ENCODE results near the gene PSAPL1. TPM values are rescaled to one million over a fixed set of nuclear protein-coding genes. Genes with fewer than 3 reads are reported as not detected.

The PSAPL1 gene
- total and polyA plus RNA-seq, 7 donors: 0.01 TPM; not detected in 6

- Histone ChIP-seq H3K36me3 (no peaks in the 10 kb centered on the region), H3K4me1 (peaks cover 0 to 21% (median 6%) of the 10 kb centered on the region in 4 donors), H3K4me3 (no peak overlapping the region), H3K27ac (no peak overlapping the region), H3K27me3 (no peaks in the 10 kb centered on the region), H3K9me3 (no peaks in the 10 kb centered on the region)
- intact Hi-C loops (cut with DNase I): no loop called here
- no peak for TF ChIP-seq EP300 (IDR thresholded peaks at IDR 0.05)
- no peak for TF ChIP-seq CTCF (IDR thresholded peaks at IDR 0.05)
- no peak for TF ChIP-seq POLR2AphosphoS5 (IDR thresholded peaks at IDR 0.05)
- TF ChIP-seq POLR2A (IDR thresholded peaks at IDR 0.05): no peak
- 79 to 84% methylated on average over 28 of the region's 28 CpGs for WGBS, 2 donors
- DNase-seq: no peak
These were observed 50.5 kb downstream of the PSAPL1 start for GRCh38 chr4:7384003-7384928.

- DNase-seq: no peak
- intact Hi-C loops (cut with DNase I): no loop called here
These were observed 51.5 kb downstream of the PSAPL1 start for GRCh38 chr4:7383266-7383665.

GRCh38 chr4:7382634-7383014, 52.1 kb downstream of the PSAPL1 start:
- Histone ChIP-seq H3K36me3 (no peaks in the 10 kb centered on the region), H3K27me3 (no peaks in the 10 kb centered on the region), H3K4me1 (peaks cover 0 to 22% (median 6%) of the 10 kb centered on the region in 4 donors), H3K27ac (no peak overlapping the region), H3K4me3 (no peak overlapping the region), H3K9me3 (no peaks in the 10 kb centered on the region)
- no peak for TF ChIP-seq EP300 (IDR thresholded peaks at IDR 0.05)
- intact Hi-C loops (cut with DNase I): no loop called here
- 58 to 69% methylated on average over 8 of the region's 8 CpGs for WGBS, 2 donors
- DNase-seq: no peak

More at GRCh38 chr4:7383266-7383665, 51.5 kb downstream of the PSAPL1 start:
- 81 to 87% methylated on average over 8 of the region's 8 CpGs for WGBS, 2 donors
- peaks cover 0 to 22% (median 6%) of the 10 kb centered on the region in 4 donors for H3K4me1 ChIP-seq
- no peaks in the 10 kb centered on the region for H3K27me3 ChIP-seq
- no peaks in the 10 kb centered on the region for H3K9me3 ChIP-seq
- H3K27ac ChIP-seq: no peak overlapping the region
- H3K36me3 ChIP-seq: no peaks in the 10 kb centered on the region
- no peak for TF ChIP-seq CTCF (IDR thresholded peaks at IDR 0.05)
- TF ChIP-seq POLR2A (IDR thresholded peaks at IDR 0.05): no peak
- no peak for TF ChIP-seq EP300 (IDR thresholded peaks at IDR 0.05)
- no peak for TF ChIP-seq POLR2AphosphoS5 (IDR thresholded peaks at IDR 0.05)
- no peak overlapping the region for H3K4me3 ChIP-seq

- H3K4me1 ChIP-seq: peaks cover 0 to 22% (median 6%) of the 10 kb centered on the region in 4 donors
- WGBS, 2 donors: 77 to 85% methylated on average over 9 of the region's 9 CpGs
- DNase-seq: peak; percentile 44
These were observed 52.7 kb downstream of the PSAPL1 start for GRCh38 chr4:7381890-7382633.

More at GRCh38 chr4:7381890-7382633, 52.7 kb downstream of the PSAPL1 start:
- intact Hi-C loops (cut with DNase I): no loop called here
- no peaks in the 10 kb centered on the region for H3K36me3 ChIP-seq
- H3K27ac ChIP-seq: no peak overlapping the region
- no peaks in the 10 kb centered on the region for H3K9me3 ChIP-seq
- H3K4me3 ChIP-seq: no peak overlapping the region
- TF ChIP-seq EP300 (IDR thresholded peaks at IDR 0.05): no peak
- TF ChIP-seq POLR2A (IDR thresholded peaks at IDR 0.05): no peak
- TF ChIP-seq POLR2AphosphoS5 (IDR thresholded peaks at IDR 0.05): no peak
- no peak for TF ChIP-seq CTCF (IDR thresholded peaks at IDR 0.05)
- H3K27me3 ChIP-seq: no peaks in the 10 kb centered on the region
